Suprapubic skin (tissue), 4 donors: ENCODE measurements around the gene TRAF7.

Experiments used
- CTCF ChIP-seq, 2 donors: fragments of 200-600 bp in 1 of 2; fragments of 450-650 bp in 1 of 2; sonication (generic) in 1 of 2; IDR thresholded peaks; one replicate each; pipeline ENCODE4 v1.5.1; 2016 to 2019; ENCODE audit warnings: antibody characterized with exemption in 2 of 2, mild to moderate bottlenecking in 1 of 2, moderate library complexity in 1 of 2
- EP300 ChIP-seq: sonication (generic); formaldehyde crosslinking; IDR thresholded peaks from one replicate; pipeline ENCODE4 v1.6.1; 2017; ENCODE audit warnings: antibody characterized with exemption
- POLR2A ChIP-seq, 2 donors: fragments of 450-650 bp; IDR thresholded peaks; one replicate each; pipeline ENCODE4 v1.6.1; 2017; ENCODE audit warnings: antibody characterized with exemption in 2 of 2, mild to moderate bottlenecking in 2 of 2, moderate library complexity in 2 of 2
- POLR2AphosphoS5 ChIP-seq, 3 donors: sonication (generic); formaldehyde crosslinking; IDR thresholded peaks; one replicate each; pipeline ENCODE4 v1.6.1; 2017; ENCODE audit warnings: antibody characterized with exemption in 3 of 3

GRCh38 chr16:2151188-2152091 is 4.1 kb upstream of the TRAF7 start:
- TF ChIP-seq POLR2A (IDR thresholded peaks at IDR 0.05) (no peak), CTCF (IDR thresholded peaks at IDR 0.05) (no peak), POLR2AphosphoS5 (IDR thresholded peaks at IDR 0.05) (no peak), EP300 (no peak)
